ENCODE data around the gene NLN.

DNA sequence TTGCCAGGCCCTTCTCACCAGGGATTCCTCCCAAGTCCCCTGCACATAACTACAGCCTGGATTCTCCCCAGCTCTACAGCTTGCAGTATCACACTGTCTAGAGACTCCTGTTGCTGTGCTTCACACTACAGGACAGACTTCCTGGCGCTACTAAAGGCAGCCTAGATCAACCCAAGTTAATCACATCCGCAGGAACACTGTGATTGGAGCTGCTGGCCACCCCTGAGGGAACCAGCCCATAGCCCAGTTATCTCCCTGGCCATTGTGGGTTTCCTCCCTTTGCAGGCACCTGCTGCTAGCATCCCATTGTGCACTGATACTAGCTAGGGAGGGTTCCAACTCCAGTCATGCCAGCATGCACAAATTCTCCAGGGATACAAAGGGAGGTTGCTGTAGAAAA, 53.5 kb downstream of the NLN start:
- no peak for TF ChIP-seq GATA2 (IDR thresholded peaks at IDR 0.05; ENCODE audit: low read depth, low read length)
- TF ChIP-seq GATA3 (IDR thresholded peaks at IDR 0.05; ENCODE audit: low read depth, low read length) = no peak
